ENCODE measurements around the gene WNT9A. TPM values are rescaled to one million over a fixed set of nuclear protein-coding genes. Genes with fewer than 3 reads are reported as not detected.

The WNT9A gene
- total RNA-seq, 1 donor from 2014 or later, result 11.4 TPM

DNA sequence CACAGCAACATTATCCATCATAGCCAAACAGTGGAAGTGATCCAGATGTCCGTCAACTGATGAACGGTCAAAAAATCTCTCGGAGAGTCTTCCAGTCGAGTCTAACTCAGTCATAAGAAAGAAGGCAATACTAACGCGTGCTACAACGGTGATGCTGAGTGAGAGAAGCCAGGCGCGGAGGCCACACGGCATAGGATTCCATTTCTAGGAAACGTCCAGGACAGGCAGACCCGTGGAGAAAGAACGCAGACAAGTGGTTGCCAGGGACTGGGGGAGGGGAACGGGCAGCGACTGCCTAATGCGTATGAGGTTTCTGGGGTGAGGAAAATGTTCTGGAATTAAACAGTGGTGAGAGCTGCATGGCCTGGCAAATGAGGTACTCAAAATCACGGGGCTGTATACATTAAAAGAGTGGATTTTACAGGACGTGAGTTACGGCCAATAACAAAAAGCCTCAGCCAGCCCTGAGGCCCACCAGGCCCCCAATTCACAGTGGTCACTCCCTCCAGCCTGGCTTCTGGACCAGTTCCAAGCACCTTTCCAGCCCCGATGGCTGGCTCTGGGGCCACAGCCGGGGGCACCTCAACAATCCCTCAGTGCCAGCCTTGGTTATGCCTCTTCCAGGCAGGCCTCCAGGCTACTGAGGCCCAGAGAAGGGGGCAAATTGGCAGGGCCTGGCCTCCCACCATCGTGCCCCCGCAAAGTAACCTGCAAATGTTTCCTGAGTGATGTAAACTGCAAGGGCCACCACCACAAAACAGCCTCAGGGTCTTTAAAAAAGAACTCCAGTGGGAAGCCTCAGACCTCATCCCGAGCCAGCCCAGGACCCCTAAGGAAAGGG lies 3.4 kb downstream of the WNT9A start:
- ATAC-seq (peak; percentile 43), DNase-seq (ENCODE audit: low spot score) (peak; percentile 62)
- intact Hi-C loops (cut with DNase I), result no loop called here

DNA sequence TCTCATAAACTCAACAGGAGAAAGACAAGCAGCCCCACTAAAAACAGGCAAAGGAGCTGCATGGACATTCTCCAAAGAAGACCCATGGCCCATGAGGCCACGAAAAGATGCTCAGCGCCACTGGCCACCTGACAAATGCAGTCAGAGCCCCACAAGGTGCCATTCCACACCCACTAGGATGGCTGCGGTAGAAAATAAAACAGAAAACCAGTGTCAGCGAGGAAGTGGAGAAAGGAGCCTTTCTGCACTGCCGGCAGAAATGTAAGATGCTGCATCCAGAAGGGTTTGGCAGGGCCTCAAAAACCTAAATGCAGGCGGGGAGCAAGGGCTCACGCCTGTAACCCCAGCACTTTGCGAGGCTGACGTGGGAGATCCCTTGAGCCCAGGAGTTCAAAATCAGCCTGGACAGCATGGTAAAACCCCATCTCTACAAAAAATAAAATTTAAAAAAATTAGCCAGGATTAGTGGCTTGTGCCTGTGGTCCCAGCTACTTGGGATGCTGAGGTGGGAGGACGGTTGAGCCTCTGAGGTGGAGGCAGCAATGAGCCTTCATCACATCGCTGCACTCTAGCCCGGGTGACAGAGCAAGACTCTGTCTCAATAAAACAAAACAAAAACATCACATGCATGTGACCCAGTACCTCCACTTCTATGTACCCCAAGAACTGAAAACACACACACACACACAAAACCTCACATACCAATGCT lies 4.2 kb downstream of the WNT9A start:
- ATAC-seq (no peak), DNase-seq (ENCODE audit: low spot score) (peak; percentile 43)
- intact Hi-C loops (cut with DNase I), result no loop called here

DNA sequence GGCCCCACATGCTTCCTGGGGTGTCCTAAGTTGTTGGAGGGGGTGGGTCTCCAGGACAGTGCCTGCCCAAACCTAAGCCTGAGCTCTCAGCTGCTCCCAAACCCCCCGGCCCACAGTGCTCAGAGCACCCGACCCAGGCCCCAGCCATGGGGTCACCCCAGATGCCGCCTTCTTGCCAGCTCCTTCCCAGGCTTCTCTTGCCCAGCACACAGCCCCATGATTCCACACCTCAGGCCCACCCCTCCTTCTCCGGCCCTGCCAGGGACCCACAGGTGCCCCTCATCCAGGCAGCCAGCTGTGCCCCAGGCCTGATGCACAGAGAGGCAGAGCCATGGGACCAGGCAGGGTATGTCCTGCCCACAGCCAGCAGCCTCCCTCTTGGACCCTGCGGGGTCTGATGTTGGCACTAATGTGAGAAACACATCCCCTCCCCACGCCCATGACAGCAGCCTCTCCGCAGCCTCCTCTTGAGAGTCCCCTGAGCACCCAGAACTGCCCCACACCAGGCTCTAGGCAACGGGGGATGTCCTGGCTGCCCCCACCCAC lies 4.9 kb downstream of the WNT9A start:
- ATAC-seq (no peak), DNase-seq (ENCODE audit: low spot score) (peak; percentile 55)
- intact Hi-C loops (cut with DNase I), result no loop called here

GRCh38 chr1:227942021-227942715 lies 5.6 kb downstream of the WNT9A start:
- ATAC-seq, result peak; percentile 2
- DNase-seq (ENCODE audit: low spot score), result peak; percentile 60
- intact Hi-C loops (cut with DNase I), result no loop called here

GRCh38 chr1:227941509-227942020 lies 6.2 kb downstream of the WNT9A start:
- intact Hi-C loops (cut with DNase I), result no loop called here
- peak; percentile 57 for DNase-seq (ENCODE audit: low spot score)
- no peak for ATAC-seq

- peak; percentile 58 for DNase-seq (ENCODE audit: low spot score)
- ATAC-seq, result no peak
- intact Hi-C loops (cut with DNase I), result no loop called here
Measured at GRCh38 chr1:227940791-227941241, 6.9 kb downstream of the WNT9A start.

GRCh38 chr1:227939791-227940771 lies 7.7 kb downstream of the WNT9A start:
- peak; percentile 53 for DNase-seq (ENCODE audit: low spot score)
- ATAC-seq, result no peak
- intact Hi-C loops (cut with DNase I), result no loop called here

DNA sequence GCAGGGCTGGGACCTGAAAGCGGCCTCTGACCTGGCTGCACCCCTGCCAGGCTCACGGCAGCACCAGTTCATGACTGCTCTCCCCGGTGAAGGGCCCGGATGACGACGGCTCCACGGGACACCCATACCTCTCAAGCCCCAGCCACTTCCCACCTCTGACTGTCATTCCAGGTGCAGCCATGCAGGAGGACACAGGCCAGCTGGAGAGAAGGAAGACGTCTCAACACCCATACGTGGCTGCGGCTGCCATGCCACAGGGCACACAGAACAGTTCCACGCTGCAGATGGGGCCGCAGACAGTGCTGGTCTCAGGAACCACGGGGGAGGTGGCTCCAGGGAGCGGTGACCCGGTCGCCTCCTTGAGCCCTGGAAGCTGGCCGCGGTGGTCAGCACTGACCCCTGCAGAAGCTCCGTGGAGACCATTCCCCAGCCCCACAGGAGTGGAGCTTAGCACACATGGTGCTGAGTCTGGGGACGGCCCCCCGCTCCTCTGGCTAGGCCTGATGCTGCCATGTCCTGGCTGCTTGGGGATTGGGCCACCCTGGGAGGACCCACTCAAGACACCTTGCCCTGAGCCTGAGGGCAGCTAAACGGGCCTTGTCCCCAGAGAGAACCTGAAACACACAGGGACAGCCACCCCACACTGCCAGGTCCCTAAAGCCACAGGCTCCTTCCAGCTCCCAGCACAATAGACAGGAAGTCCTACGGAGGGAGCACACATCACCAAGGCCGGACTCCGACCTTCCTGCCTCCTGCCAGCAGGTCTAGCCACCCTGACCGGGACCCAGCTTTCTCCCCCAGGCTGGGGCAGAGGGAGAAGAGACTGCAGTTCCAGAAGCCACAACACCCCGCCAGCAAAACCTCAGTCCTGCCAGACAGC lies 8.6 kb downstream of the WNT9A start:
- intact Hi-C loops (cut with DNase I), result no loop called here
- ATAC-seq (no peak), DNase-seq (ENCODE audit: low spot score) (peak; percentile 51)

GRCh38 chr1:227938276-227938675 lies 9.5 kb downstream of the WNT9A start:
- peak; percentile 12 for DNase-seq (ENCODE audit: low spot score)
- intact Hi-C loops (cut with DNase I), result no loop called here
- no peak for ATAC-seq

- ATAC-seq (no peak), DNase-seq (ENCODE audit: low spot score) (peak; percentile 38)
- intact Hi-C loops (cut with DNase I), result no loop called here
Measured at GRCh38 chr1:227937838-227938145, 9.9 kb downstream of the WNT9A start.

- intact Hi-C loops (cut with DNase I), result no loop called here
- DNase-seq (ENCODE audit: low spot score) (peak; percentile 36), ATAC-seq (no peak)
Measured at GRCh38 chr1:227937031-227937837, 10.5 kb downstream of the WNT9A start.

- DNase-seq (ENCODE audit: low spot score) (peak; percentile 36), ATAC-seq (no peak)
- intact Hi-C loops (cut with DNase I), result no loop called here
Measured at GRCh38 chr1:227935826-227936225, 11.9 kb downstream of the WNT9A start.

- ATAC-seq (peak; percentile 85), DNase-seq (ENCODE audit: low spot score) (peak; percentile 48)
- intact Hi-C loops (cut with DNase I), result no loop called here
Measured at GRCh38 chr1:227934476-227935313, 13.0 kb downstream of the WNT9A start.

GRCh38 chr1:227929751-227930472 lies 17.8 kb downstream of the WNT9A start:
- intact Hi-C loops (cut with DNase I), result no loop called here
- DNase-seq (ENCODE audit: low spot score) (no peak), ATAC-seq (no peak)

DNA sequence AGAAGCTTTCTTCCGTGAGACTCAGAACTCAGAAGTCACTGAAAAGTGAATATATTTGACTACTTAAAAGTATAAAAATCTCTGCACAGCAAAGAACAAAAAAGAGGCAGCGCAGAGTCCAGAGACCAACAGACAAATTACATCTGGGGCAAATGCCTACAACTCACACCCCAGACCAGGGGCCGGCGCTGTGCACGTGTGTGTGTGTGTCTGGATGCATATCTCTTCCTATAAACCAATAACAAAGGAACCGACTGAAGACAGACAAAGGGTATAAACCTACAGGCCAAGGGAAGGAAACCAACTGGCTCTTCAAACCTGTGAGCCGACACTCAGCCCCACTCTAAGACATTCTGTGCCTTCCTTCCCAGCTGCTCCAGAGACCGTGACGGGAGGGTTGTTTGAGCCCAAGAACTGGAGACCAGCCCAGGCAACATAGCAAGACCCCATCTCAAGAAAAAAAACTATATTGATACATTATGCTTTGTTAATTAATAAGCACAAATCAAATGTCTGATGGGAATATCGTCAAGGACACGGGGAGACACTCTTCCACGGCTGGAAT lies 18.8 kb downstream of the WNT9A start:
- no peak for DNase-seq (ENCODE audit: low spot score)
- intact Hi-C loops (cut with DNase I), result no loop called here
- ATAC-seq, result no peak

Measured in sciatic nerve (tissue), 2 donors.